ENCODE results near the gene IL17RC. TPM values are rescaled to one million over a fixed set of nuclear protein-coding genes. Genes with fewer than 3 reads are reported as not detected.
A peak's percentile ranks its signal among the peaks of the same experiment; 100 is the strongest.

IL17RC gene
- total RNA-seq, 1 donor from 2014 or later: 39.6 TPM

DNA sequence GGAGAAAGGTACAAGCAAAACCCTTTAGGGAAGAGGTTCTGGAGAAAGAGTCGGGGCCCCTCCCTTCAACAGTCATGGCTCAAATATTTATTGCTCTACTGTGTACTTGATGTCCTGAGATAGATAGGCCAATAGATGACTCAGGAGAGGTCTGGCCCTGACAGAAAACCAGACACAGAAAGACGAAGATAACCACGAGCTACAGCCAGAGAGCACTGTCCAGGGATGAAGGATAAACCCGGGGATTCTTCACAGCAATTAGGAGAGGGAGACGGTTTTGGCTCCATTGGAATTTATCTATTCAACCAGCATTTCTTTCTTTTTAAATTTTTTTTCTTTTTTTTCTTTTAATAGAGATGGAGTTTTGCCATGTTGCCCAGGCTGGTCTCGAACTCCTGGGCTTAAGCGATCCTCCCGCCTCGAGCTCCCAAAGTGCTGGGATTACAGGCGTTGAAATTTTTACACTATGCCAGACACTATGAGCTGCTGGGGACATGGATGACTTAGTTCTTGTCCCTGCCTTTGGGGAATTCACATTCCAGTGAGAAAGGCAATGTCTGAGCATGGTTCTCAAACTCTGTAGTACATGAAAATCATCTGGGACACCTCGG lies 32.2 kb upstream of the IL17RC start:
- TF ChIP-seq, protein P1, sequence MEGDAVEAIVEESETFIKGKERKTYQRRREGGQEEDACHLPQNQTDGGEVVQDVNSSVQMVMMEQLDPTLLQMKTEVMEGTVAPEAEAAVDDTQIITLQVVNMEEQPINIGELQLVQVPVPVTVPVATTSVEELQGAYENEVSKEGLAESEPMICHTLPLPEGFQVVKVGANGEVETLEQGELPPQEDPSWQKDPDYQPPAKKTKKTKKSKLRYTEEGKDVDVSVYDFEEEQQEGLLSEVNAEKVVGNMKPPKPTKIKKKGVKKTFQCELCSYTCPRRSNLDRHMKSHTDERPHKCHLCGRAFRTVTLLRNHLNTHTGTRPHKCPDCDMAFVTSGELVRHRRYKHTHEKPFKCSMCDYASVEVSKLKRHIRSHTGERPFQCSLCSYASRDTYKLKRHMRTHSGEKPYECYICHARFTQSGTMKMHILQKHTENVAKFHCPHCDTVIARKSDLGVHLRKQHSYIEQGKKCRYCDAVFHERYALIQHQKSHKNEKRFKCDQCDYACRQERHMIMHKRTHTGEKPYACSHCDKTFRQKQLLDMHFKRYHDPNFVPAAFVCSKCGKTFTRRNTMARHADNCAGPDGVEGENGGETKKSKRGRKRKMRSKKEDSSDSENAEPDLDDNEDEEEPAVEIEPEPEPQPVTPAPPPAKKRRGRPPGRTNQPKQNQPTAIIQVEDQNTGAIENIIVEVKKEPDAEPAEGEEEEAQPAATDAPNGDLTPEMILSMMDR (IDR thresholded peaks at IDR 0.05; ENCODE audit: insufficient read depth, low read length, poor library complexity, severe bottlenecking): no peak
- Histone ChIP-seq H3K36me3 (ENCODE audit: control insufficient read depth, insufficient read depth, low read length) (no peaks in the 10 kb centered on the region), H3K4me3 (ENCODE audit: low read depth, low read length) (no peak overlapping the region), H3K27me3 (ENCODE audit: control insufficient read depth, insufficient read depth, low read length) (no peaks in the 10 kb centered on the region)
- DNase-seq (ENCODE audit: low read depth): peak; percentile 56

DNA sequence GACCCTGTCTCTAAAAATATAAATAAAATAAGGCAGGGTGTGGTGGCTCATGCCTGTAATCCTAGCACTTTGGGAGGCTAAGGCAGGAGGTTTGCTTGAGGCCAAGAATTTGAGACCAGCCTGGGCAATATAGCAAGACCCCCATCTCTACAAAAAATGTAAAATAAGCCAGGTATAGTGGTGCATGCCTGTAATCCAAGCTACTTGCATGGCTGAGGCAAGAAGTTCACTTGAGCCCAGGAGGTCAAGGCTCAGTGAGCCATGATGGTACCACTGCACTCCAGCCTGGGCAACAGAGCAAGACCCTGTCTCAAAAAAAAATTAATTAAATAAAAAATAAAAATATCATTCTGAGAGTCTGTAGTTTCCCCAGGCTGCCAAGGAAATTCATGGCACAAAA lies 30.6 kb upstream of the IL17RC start:
- Histone ChIP-seq H3K27me3 (ENCODE audit: control insufficient read depth, insufficient read depth, low read length) (no peaks in the 10 kb centered on the region), H3K4me3 (ENCODE audit: low read depth, low read length) (no peak overlapping the region), H3K36me3 (ENCODE audit: control insufficient read depth, insufficient read depth, low read length) (no peaks in the 10 kb centered on the region)
- TF ChIP-seq, protein P1 (IDR thresholded peaks at IDR 0.05; ENCODE audit: insufficient read depth, low read length, poor library complexity, severe bottlenecking): no peak
- no peak for DNase-seq (ENCODE audit: low read depth)

DNA sequence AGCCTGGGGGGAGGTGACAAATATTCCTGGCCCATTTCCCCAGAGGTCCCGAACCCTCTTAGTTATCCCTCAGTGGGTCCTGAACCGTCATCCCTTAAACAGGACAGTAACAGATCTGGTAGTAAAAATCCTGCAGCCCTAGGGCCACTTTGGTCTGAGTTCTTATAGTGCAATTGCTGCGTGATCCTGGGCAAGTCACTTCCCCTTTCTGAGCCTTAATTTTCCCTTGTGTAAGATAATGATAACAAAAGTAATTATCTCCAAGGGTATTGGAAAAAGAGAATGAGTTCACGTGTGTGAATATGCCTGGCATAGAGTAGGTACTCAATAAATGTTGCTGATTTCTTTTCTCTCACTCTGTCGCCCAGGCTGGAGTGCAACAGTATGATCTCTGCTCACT lies 29.4 kb upstream of the IL17RC start:
- Histone ChIP-seq H3K27me3 (ENCODE audit: control insufficient read depth, insufficient read depth, low read length) (no peaks in the 10 kb centered on the region), H3K4me3 (ENCODE audit: low read depth, low read length) (no peak overlapping the region), H3K36me3 (ENCODE audit: control insufficient read depth, insufficient read depth, low read length) (no peaks in the 10 kb centered on the region)
- TF ChIP-seq, protein P1 (IDR thresholded peaks at IDR 0.05; ENCODE audit: insufficient read depth, low read length, poor library complexity, severe bottlenecking): no peak
- no peak for DNase-seq (ENCODE audit: low read depth)

DNA sequence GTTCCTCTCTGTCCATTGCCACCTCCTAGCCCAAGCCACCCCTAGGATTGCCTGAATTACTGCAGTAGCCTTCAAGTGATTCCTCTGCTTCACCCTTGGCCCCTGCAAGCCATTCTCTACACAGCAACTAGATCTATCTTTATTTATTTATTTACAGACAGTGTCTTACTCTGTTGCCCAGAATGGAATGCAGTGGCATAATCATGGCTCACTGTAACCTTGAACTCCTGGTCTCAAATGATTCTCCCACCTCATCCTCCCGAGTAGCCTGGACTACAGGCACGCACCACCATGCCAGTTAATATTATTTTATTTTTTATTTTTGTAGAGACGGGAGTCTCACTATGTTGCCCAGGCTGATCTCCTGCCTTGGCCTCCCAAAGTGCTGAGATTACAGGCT lies 28.4 kb upstream of the IL17RC start:
- H3K27me3 ChIP-seq (ENCODE audit: control insufficient read depth, insufficient read depth, low read length): no peaks in the 10 kb centered on the region
- no peak overlapping the region for H3K4me3 ChIP-seq (ENCODE audit: low read depth, low read length)
- TF ChIP-seq, protein P1 (IDR thresholded peaks at IDR 0.05; ENCODE audit: insufficient read depth, low read length, poor library complexity, severe bottlenecking): no peak
- no peak for DNase-seq (ENCODE audit: low read depth)
- H3K36me3 ChIP-seq (ENCODE audit: control insufficient read depth, insufficient read depth, low read length): no peaks in the 10 kb centered on the region

DNA sequence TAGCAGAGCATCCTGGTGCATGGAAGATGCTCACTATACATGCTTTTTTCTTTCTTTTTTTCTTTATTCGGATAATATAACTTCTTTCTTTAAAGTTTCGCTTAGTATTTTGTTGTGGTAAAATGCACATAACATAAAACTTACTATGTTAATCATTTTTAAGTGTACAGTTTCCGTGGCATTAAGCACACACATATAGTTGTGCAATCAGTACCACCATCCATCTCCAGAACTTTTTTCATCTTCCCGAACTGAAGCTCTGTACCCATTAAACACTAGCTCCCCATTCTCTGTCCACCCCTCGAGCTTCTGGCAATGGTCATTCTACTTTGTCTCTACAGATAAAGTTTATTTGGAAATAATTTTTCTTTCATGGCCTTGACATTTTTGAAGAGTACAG lies 27.5 kb upstream of the IL17RC start:
- TF ChIP-seq, protein P1 (IDR thresholded peaks at IDR 0.05; ENCODE audit: insufficient read depth, low read length, poor library complexity, severe bottlenecking): no peak
- Histone ChIP-seq H3K36me3 (ENCODE audit: control insufficient read depth, insufficient read depth, low read length) (no peaks in the 10 kb centered on the region), H3K27me3 (ENCODE audit: control insufficient read depth, insufficient read depth, low read length) (no peaks in the 10 kb centered on the region), H3K4me3 (ENCODE audit: low read depth, low read length) (no peak overlapping the region)
- no peak for DNase-seq (ENCODE audit: low read depth)
